A549 (cell line): ENCODE results near the gene SHISA8. TPM values are rescaled to one million over a fixed set of nuclear protein-coding genes. Genes with fewer than 3 reads are reported as not detected.

Experiments used
- ATAC-seq, 2 experiments: fragments of 200-7000 bp in 1 of 2; fragments of >200 bp in 1 of 2; cut with Nextera tagmentation in 1 of 2; cut with Tn5 transposase in 1 of 2; 3 replicates each; pipeline versions ENCODE4 v1.8.0 to v1.9.1; 2018 to 2020; ENCODE audit warnings: mild to moderate bottlenecking in 1 of 2, moderate library complexity in 1 of 2
- CTCF ChIA-PET: fragments of 300-600 bp; sonication (Branson Sonifier 250); formaldehyde crosslinking; extraction: SDS; loops from one replicate; lab custom pipeline; 2021; ENCODE audit warnings: antibody characterized with exemption, inconsistent platforms; lab: Yijun Ruan, JAX
- POLR2A ChIA-PET: fragments of 350-600 bp; formaldehyde crosslinking; extraction: SDS; loops from one replicate; lab custom pipeline; 2021; ENCODE audit warnings: antibody characterized with exemption, inconsistent platforms; lab: Yijun Ruan, JAX
- DNase-seq, 2 experiments: peaks; one replicate each; pipeline versions ENCODE4 v3.0.0 to v3.0.0-alpha.2; 2011 to 2016; ENCODE audit warnings: low read depth in 1 of 2, low spot score in 1 of 2
- FAIRE-seq: peaks from 2 replicates; lab custom pipeline; 2011; peaks lifted over from hg19 to GRCh38; lab: Jason Lieb, UNC
- H3K27ac ChIP-seq, 2 experiments: fragments of >200 bp; sonication (Bioruptor Twin); formaldehyde crosslinking; 3 replicates each; pipeline ENCODE4 v1.5.1; 2016 to 2017
- H3K4me1 ChIP-seq: fragments of >200 bp; sonication (Bioruptor Twin); formaldehyde crosslinking; 3 replicates; pipeline ENCODE4 v1.6.1; 2016
- H3K4me2 ChIP-seq: fragments of >200 bp; sonication (Bioruptor Twin); formaldehyde crosslinking; 3 replicates; pipeline ENCODE4 v1.6.1; 2016
- H3K4me3 ChIP-seq: fragments of >200 bp; sonication (Bioruptor Twin); formaldehyde crosslinking; 3 replicates; pipeline ENCODE4 v1.5.1; 2016
- H3K9me3 ChIP-seq: fragments of >200 bp; sonication (Bioruptor Twin); formaldehyde crosslinking; 3 replicates; pipeline ENCODE4 v1.6.1; 2016
- ATOH8 ChIP-seq: fragments of 250-450 bp; sonication (Bioruptor Pico); IDR thresholded peaks from 2 replicates; pipeline ENCODE4 v1.5.0; 2020; ENCODE audit warnings: low read depth, mild to moderate bottlenecking, moderate library complexity
- BCL3 ChIP-seq: fragments of >200 bp; sonication (Bioruptor Twin); formaldehyde crosslinking; IDR thresholded peaks from 3 replicates; pipeline ENCODE4 v1.6.1; 2016
- BHLHE40 ChIP-seq: IDR thresholded peaks from 2 replicates; pipeline ENCODE4 v1.6.1; 2012; ENCODE audit warnings: low read depth, low read length, inconsistent platforms
- CBX8 ChIP-seq: fragments of 200-600 bp; sonication (generic); IDR thresholded peaks from 2 replicates; pipeline ENCODE4 v1.6.1; 2016
- CHD2 ChIP-seq: fragments of 150-350 bp; IDR thresholded peaks from 2 replicates; pipeline ENCODE4 v1.6.1; 2014; ENCODE audit warnings: low read length; ENCODE audit not compliant: partially characterized antibody
- CTCF ChIP-seq: fragments of >200 bp; sonication (Bioruptor Twin); formaldehyde crosslinking; IDR thresholded peaks from 3 replicates; pipeline ENCODE4 v1.5.1; 2016
- E2F6 ChIP-seq: IDR thresholded peaks from 2 replicates; pipeline ENCODE4 v1.6.1; 2012; ENCODE audit warnings: low read depth, borderline replicate concordance
- FOSB ChIP-seq: fragments of 250-450 bp; sonication (Bioruptor Pico); IDR thresholded peaks from 2 replicates; pipeline ENCODE4 v1.5.0; 2020; ENCODE audit warnings: mild to moderate bottlenecking, moderate library complexity
- FOSL2 ChIP-seq, 2 experiments: fragments of 450-650 bp in 1 of 2; fragments of >200 bp in 1 of 2; sonication (Bioruptor Twin) in 1 of 2; formaldehyde crosslinking; IDR thresholded peaks; 2 replicates each; pipeline versions ENCODE4 v1.5.0 to v1.6.1; 2016 to 2020; ENCODE audit warnings: mild to moderate bottlenecking in 1 of 2, moderate library complexity in 1 of 2
- FOXS1 ChIP-seq: fragments of 250-450 bp; sonication (Bioruptor Pico); IDR thresholded peaks from 2 replicates; pipeline ENCODE4 v1.5.0; 2020; ENCODE audit warnings: mild to moderate bottlenecking, moderate library complexity
- HDAC2 ChIP-seq: fragments of 200-600 bp; sonication (generic); IDR thresholded peaks from 2 replicates; pipeline ENCODE4 v1.6.1; 2016
- HOXA7 ChIP-seq: fragments of 250-450 bp; sonication (Bioruptor Pico); IDR thresholded peaks from 2 replicates; pipeline ENCODE4 v1.5.0; 2020; ENCODE audit warnings: mild to moderate bottlenecking, moderate library complexity
- JUN ChIP-seq, 2 experiments: fragments of >200 bp; sonication (Bioruptor Twin); formaldehyde crosslinking; IDR thresholded peaks; 2 replicates in 1 of 2; 3 replicates in 1 of 2; pipeline ENCODE4 v1.6.1; 2016 to 2017
- MAFK ChIP-seq: fragments of 450-650 bp; IDR thresholded peaks from 2 replicates; pipeline ENCODE4 v1.6.1; 2014; ENCODE audit not compliant: partially characterized antibody
- NFE2L2 ChIP-seq: fragments of 150-350 bp; conservative IDR thresholded peaks from 2 replicates; pipeline ENCODE4 v1.6.1; 2014; ENCODE audit warnings: low read length
- NPAS2 ChIP-seq: fragments of 250-450 bp; sonication (Bioruptor Pico); IDR thresholded peaks from 2 replicates; pipeline ENCODE4 v1.8.0; 2022; ENCODE audit warnings: mild to moderate bottlenecking, moderate library complexity, borderline replicate concordance
- PBX3 ChIP-seq: IDR thresholded peaks from 2 replicates; pipeline ENCODE4 v1.6.1; 2012
- POLR2A ChIP-seq: IDR thresholded peaks from 2 replicates; pipeline ENCODE4 v1.6.1; 2012; ENCODE audit warnings: mild to moderate bottlenecking, low read length
- POLR2AphosphoS2 ChIP-seq: conservative IDR thresholded peaks from 2 replicates; pipeline ENCODE4 v1.6.1; 2012; ENCODE audit warnings: low read length, improper control_type of control experiment, inconsistent platforms
- RFX5 ChIP-seq: fragments of 450-650 bp; IDR thresholded peaks from 2 replicates; pipeline ENCODE4 v1.7.1; 2014; ENCODE audit warnings: antibody characterized with exemption, mild to moderate bottlenecking, moderate library complexity
- RNF2 ChIP-seq: fragments of 200-600 bp; sonication (generic); IDR thresholded peaks from 2 replicates; pipeline ENCODE4 v1.6.1; 2016; ENCODE audit warnings: low read depth, mild to moderate bottlenecking, antibody characterized with exemption, moderate library complexity, borderline replicate concordance
- TFCP2L1 ChIP-seq: fragments of 250-450 bp; sonication (Bioruptor Pico); IDR thresholded peaks from 2 replicates; pipeline ENCODE4 v1.5.0; 2021; ENCODE audit warnings: mild to moderate bottlenecking
- ZNF302 ChIP-seq: fragments of 250-450 bp; sonication (Bioruptor Pico); IDR thresholded peaks from 2 replicates; pipeline ENCODE4 v1.9.0; 2021; ENCODE audit warnings: inconsistent platforms, mild to moderate bottlenecking, moderate library complexity
- ZSCAN20 ChIP-seq: fragments of 250-450 bp; sonication (Bioruptor Pico); IDR thresholded peaks from 2 replicates; pipeline ENCODE4 v1.8.0; 2022; ENCODE audit warnings: mild to moderate bottlenecking, moderate library complexity
- WGBS: methylation state at CpG from one replicate; pipeline ENCODE4 v1.1.6; 2017; ENCODE audit errors: missing lambda C conversion rate; 5-methylcytosine and 5-hydroxymethylcytosine counted together
- polyA plus RNA-seq, 4 experiments: library from polyadenylated mRNA; depleted of rRNA in 3 of 4; stranded (reverse); fragments of >200 nt; fragmentation: RNase III in 1 of 4; extraction: RNeasy Plus Mini Kit Qiagen cat#74134 plus additional on column Dnase treatment in 1 of 4; gene quantifications; 2 replicates in 3 of 4; 3 replicates in 1 of 4; pipeline ENCODE4 v1.2.3, GENCODE V29; 2011 to 2017

SHISA8 gene
- polyA plus RNA-seq, 2 of the 4 experiments (the other 2 are of a cell fraction), result 0.15 TPM; not detected in 1

- CTCF ChIA-PET, result interaction anchor here (0.6 to 1.3 kb wide), 3 partner anchors 38 to 179 kb away, joined by 3 to 5 read pairs (median 4); partner anchors contain the start of gene TNFRSF13C
Measured at GRCh38 chr22:41876275-41876674, 38.6 kb downstream of the SHISA8 start.

GRCh38 chr22:41875531-41876270, 39.2 kb downstream of the SHISA8 start:
- WGBS, result 90% methylated on average over 10 of the region's 10 CpGs
- ATAC-seq (no peak), DNase-seq (no peak), FAIRE-seq (no peak)
- ChIA-PET POLR2A (no interaction called here), CTCF (interaction anchor here (0.6 to 1.3 kb wide), 4 partner anchors 21 to 179 kb away, joined by 3 to 5 read pairs (median 4); partner anchors contain the start of gene TNFRSF13C)
- no peak for TF ChIP-seq HDAC2
- TF ChIP-seq FOSB (CRISPR knock-in tag), result no peak
- no peak for TF ChIP-seq NFE2L2
- TF ChIP-seq NPAS2 (CRISPR knock-in tag), result no peak
- no peak for TF ChIP-seq BHLHE40
- TF ChIP-seq CTCF, result no peak
- TF ChIP-seq E2F6, result no peak
- TF ChIP-seq FOSL2 (IDR thresholded peaks at IDR 0.05), result no peak
- TF ChIP-seq FOSL2 (CRISPR knock-in tag; IDR thresholded peaks at IDR 0.05), result no peak
- TF ChIP-seq TFCP2L1, result no peak
- TF ChIP-seq MAFK, result no peak
- no peak for TF ChIP-seq JUN (IDR thresholded peaks at IDR 0.05)
- no peak for TF ChIP-seq BCL3
- TF ChIP-seq FOXS1 (CRISPR knock-in tag), result no peak
- no peak for TF ChIP-seq RNF2
- TF ChIP-seq ZNF302 (CRISPR knock-in tag), result no peak
- TF ChIP-seq ZSCAN20 (CRISPR knock-in tag), result no peak
- TF ChIP-seq CHD2, result no peak
- no peak for TF ChIP-seq POLR2A
- TF ChIP-seq HOXA7 (CRISPR knock-in tag), result no peak
- no peak for TF ChIP-seq CBX8
- Histone ChIP-seq H3K9me3 (no peaks in the 10 kb centered on the region), H3K4me3 (no peak overlapping the region), H3K4me1 (no peaks in the 10 kb centered on the region), H3K4me2 (no peak overlapping the region), H3K27ac (no peak overlapping the region)

More at GRCh38 chr22:41876275-41876674, 38.6 kb downstream of the SHISA8 start:
- DNase-seq, result no peak
- no peak for ATAC-seq
- H3K27ac ChIP-seq, result no peak overlapping the region
- FAIRE-seq, result no peak
- no peaks in the 10 kb centered on the region for H3K4me1 ChIP-seq
- TF ChIP-seq MAFK (no peak), ATOH8 (CRISPR knock-in tag) (no peak), POLR2AphosphoS2 (no peak), NFE2L2 (no peak), POLR2A (no peak), CHD2 (no peak), RFX5 (no peak), NPAS2 (CRISPR knock-in tag) (no peak), PBX3 (no peak)
- no peak overlapping the region for H3K4me2 ChIP-seq
- H3K9me3 ChIP-seq, result no peaks in the 10 kb centered on the region
- POLR2A ChIA-PET, result no interaction called here
- 94% methylated on average over 3 of the region's 3 CpGs for WGBS
- H3K4me3 ChIP-seq, result no peak overlapping the region
